CD4-positive, alpha-beta T cell (primary cell): Measurements from ENCODE around the gene OR1E2. TPM values are rescaled to one million over a fixed set of nuclear protein-coding genes. Genes with fewer than 3 reads are reported as not detected.

ENCODE experiments used
- ATAC-seq: fragments of 200-7000 bp; cut with Tn5 transposase; one replicate; pipeline ENCODE4 v1.10.0; 2022; ENCODE audit warnings: mild to moderate bottlenecking; ENCODE audit not compliant: poor library complexity
- CTCF ChIA-PET: fragments of 350-600 bp; sonication (Branson Sonifier 250); formaldehyde crosslinking; loops from one replicate; lab custom pipeline; 2021; ENCODE audit warnings: antibody characterized with exemption, inconsistent platforms; lab: Charles Lee
- POLR2A ChIA-PET: fragments of 350-600 bp; sonication (Branson Sonifier 250); formaldehyde crosslinking; loops from one replicate; lab custom pipeline; 2021; ENCODE audit warnings: antibody characterized with exemption, inconsistent platforms; lab: Charles Lee
- DNase-seq, 14 experiments: peaks; one replicate each; pipeline ENCODE4 v3.0.0-alpha.2; 2013 to 2020; ENCODE audit warnings: mixed read lengths in 2 of 14
- H3K27ac ChIP-seq, 2 donors: one replicate each; pipeline versions ENCODE4 v1.5.1 to v1.7.0; 2013; ENCODE audit warnings: low read length in 2 of 2, low read depth in 1 of 2, mild to moderate bottlenecking in 1 of 2
- H3K27me3 ChIP-seq, 2 experiments: 1 replicate in 1 of 2; 2 replicates in 1 of 2; pipeline versions ENCODE4 v1.6.1 to v1.7.0; 2013; ENCODE audit warnings: low read length in 2 of 2, control low read depth in 1 of 2, mild to moderate bottlenecking in 1 of 2, moderate library complexity in 1 of 2; ENCODE audit not compliant: insufficient read depth in 2 of 2, control insufficient read depth in 1 of 2
- H3K36me3 ChIP-seq: one replicate; pipeline ENCODE4 v1.6.1; 2013; ENCODE audit warnings: low read length, control low read depth; ENCODE audit not compliant: insufficient read depth
- H3K4me1 ChIP-seq: one replicate; pipeline ENCODE4 v1.6.1; 2013; ENCODE audit warnings: low read length, control low read depth; ENCODE audit not compliant: insufficient read depth
- H3K4me3 ChIP-seq: one replicate; pipeline ENCODE4 v1.5.1; 2013; ENCODE audit warnings: mild to moderate bottlenecking, low read length, moderate library complexity
- H3K9me3 ChIP-seq, 2 experiments: 1 replicate in 1 of 2; 2 replicates in 1 of 2; pipeline versions ENCODE4 v1.6.1 to v1.7.0; 2013; ENCODE audit warnings: low read length in 2 of 2, mild to moderate bottlenecking in 2 of 2, control low read depth in 1 of 2, moderate library complexity in 1 of 2; ENCODE audit not compliant: control insufficient read depth in 1 of 2, insufficient read depth in 1 of 2
- H3K27ac Mint-ChIP-seq: one replicate; pipeline ENCODE4 v1.8.0; 2020; ENCODE audit warnings: mixed read lengths
- H3K27me3 Mint-ChIP-seq: one replicate; pipeline ENCODE4 v1.8.0; 2021; ENCODE audit warnings: mixed read lengths
- H3K36me3 Mint-ChIP-seq: one replicate; pipeline ENCODE4 v1.8.0; 2021; ENCODE audit warnings: low read depth, mixed read lengths
- H3K4me1 Mint-ChIP-seq: one replicate; pipeline ENCODE4 v1.8.0; 2021; ENCODE audit warnings: low read depth, mixed read lengths
- H3K4me3 Mint-ChIP-seq: one replicate; pipeline ENCODE4 v1.8.0; 2020; ENCODE audit warnings: mild to moderate bottlenecking, mixed read lengths
- H3K9me3 Mint-ChIP-seq: one replicate; pipeline ENCODE4 v1.8.0; 2020; ENCODE audit warnings: mixed read lengths
- CTCF ChIP-seq: fragments of 200-600 bp; IDR thresholded peaks from one replicate; pipeline ENCODE4 v1.8.0; 2022; ENCODE audit warnings: antibody characterized with exemption, mild to moderate bottlenecking
- intact Hi-C, 2 experiments: fragments of 100-400 bp; cut with DNase I in 1 of 2; cut with micrococcal nuclease in 1 of 2; formaldehyde crosslinking; loops; one replicate each; pipeline versions ENCODE4 v1.15.1 to v1.9.0; 2023 to 2025; cut with DNase I, micrococcal nuclease
- total RNA-seq, 174 experiments: library from RNA in 2 of 174; stranded (reverse) in 2 of 174; gene quantifications; one replicate each; pipeline ENCODE4 v1.2.3 and lab custom pipeline; 2021 to 2026

Gene OR1E2
- total RNA-seq, 2 experiments from 2014 or later: not detected

- no peak for TF ChIP-seq CTCF
- CTCF ChIA-PET: no interaction called here
- DNase-seq: no peak
- no peak for ATAC-seq
- Mint-ChIP-seq H3K27ac (no peak overlapping the region), H3K4me3 (no peak overlapping the region), H3K4me1 (no peaks in the 10 kb centered on the region), H3K36me3 (no peaks in the 10 kb centered on the region), H3K27me3 (peaks cover 17% of the 10 kb centered on the region), H3K9me3 (no peaks in the 10 kb centered on the region)
- H3K36me3 ChIP-seq: no peaks in the 10 kb centered on the region
- no peaks in the 10 kb centered on the region for H3K4me1 ChIP-seq
- H3K27ac ChIP-seq: no peak overlapping the region
- POLR2A ChIA-PET: no interaction called here
- no peak overlapping the region for H3K4me3 ChIP-seq
- intact Hi-C loops: no loop called here
- peaks cover 2 to 13% of the 10 kb centered on the region in 2 experiments for H3K27me3 ChIP-seq
- no peaks in the 10 kb centered on the region for H3K9me3 ChIP-seq
Measured at GRCh38 chr17:3448059-3448665, 14.5 kb upstream of the OR1E2 start.

- peaks cover 2 to 13% of the 10 kb centered on the region in 2 experiments for H3K27me3 ChIP-seq
- no peak overlapping the region for H3K27ac ChIP-seq
- H3K4me3 ChIP-seq: no peak overlapping the region
- DNase-seq (peak in 3 of 14 experiments; percentile 4 to 20 (median 14)), ATAC-seq (no peak)
- Mint-ChIP-seq H3K9me3 (no peaks in the 10 kb centered on the region), H3K27me3 (peaks cover 19% of the 10 kb centered on the region), H3K36me3 (no peaks in the 10 kb centered on the region), H3K4me3 (no peak overlapping the region), H3K27ac (no peak overlapping the region), H3K4me1 (no peaks in the 10 kb centered on the region)
- no peak for TF ChIP-seq CTCF
- H3K9me3 ChIP-seq: no peaks in the 10 kb centered on the region
- no peaks in the 10 kb centered on the region for H3K4me1 ChIP-seq
- CTCF ChIA-PET: no interaction called here
- POLR2A ChIA-PET: no interaction called here
- intact Hi-C loops: no loop called here
- H3K36me3 ChIP-seq: no peaks in the 10 kb centered on the region
Measured at GRCh38 chr17:3447625-3448024, 14.0 kb upstream of the OR1E2 start.

GRCh38 chr17:3440451-3440850, 6.8 kb upstream of the OR1E2 start:
- Histone ChIP-seq H3K4me3 (no peak overlapping the region), H3K36me3 (no peaks in the 10 kb centered on the region), H3K27me3 (peaks cover 0 to 13% of the 10 kb centered on the region in 2 experiments), H3K27ac (no peak overlapping the region), H3K4me1 (no peaks in the 10 kb centered on the region), H3K9me3 (no peaks in the 10 kb centered on the region)
- no peak for ATAC-seq
- ChIA-PET POLR2A (no interaction called here), CTCF (no interaction called here)
- H3K27ac Mint-ChIP-seq: no peak overlapping the region
- no peak for DNase-seq
- no peaks in the 10 kb centered on the region for H3K9me3 Mint-ChIP-seq
- no peaks in the 10 kb centered on the region for H3K36me3 Mint-ChIP-seq
- TF ChIP-seq CTCF: no peak
- intact Hi-C loops: no loop called here
- no peaks in the 10 kb centered on the region for H3K4me1 Mint-ChIP-seq
- H3K4me3 Mint-ChIP-seq: no peak overlapping the region
- peaks cover 50% of the 10 kb centered on the region for H3K27me3 Mint-ChIP-seq
